NCI-H69 (cell line): ENCODE data around the gene SMYD4.
A peak's percentile ranks its signal among the peaks of the same experiment; 100 is the strongest.
"Not testable (repeated sequence)": the region's sequence is repeated elsewhere in the genome, so short reads cannot be mapped to it uniquely, and the experiment has no call there.

Experiments
- DNase-seq: peaks from one replicate; lab custom pipeline; 2025; lab: John Stamatoyannopoulos, UW

The SMYD4 gene

DNA sequence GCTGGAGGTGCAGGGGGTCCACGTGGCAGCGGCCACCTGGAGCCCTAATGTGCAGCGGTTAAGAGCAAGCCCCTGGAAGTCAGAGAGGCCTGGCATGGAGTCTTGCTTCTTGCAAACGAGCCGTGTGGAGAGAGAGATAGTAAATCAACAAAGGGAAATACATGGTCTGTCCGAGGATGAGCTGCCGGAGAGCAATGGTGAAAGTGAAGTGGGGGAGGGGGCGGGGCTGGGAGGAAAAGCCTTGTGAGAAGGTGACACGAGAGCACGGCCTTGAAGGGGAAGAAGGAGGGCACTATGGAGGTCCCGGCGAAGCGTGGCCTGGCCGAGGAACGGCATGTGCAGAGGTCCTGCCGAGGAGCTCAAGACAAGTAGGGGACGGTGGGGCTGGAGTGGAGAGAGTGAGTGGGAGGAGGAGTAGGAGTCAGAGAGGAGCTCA lies 73.9 kb downstream of the SMYD4 start:
- peak; percentile 54 for DNase-seq

DNA sequence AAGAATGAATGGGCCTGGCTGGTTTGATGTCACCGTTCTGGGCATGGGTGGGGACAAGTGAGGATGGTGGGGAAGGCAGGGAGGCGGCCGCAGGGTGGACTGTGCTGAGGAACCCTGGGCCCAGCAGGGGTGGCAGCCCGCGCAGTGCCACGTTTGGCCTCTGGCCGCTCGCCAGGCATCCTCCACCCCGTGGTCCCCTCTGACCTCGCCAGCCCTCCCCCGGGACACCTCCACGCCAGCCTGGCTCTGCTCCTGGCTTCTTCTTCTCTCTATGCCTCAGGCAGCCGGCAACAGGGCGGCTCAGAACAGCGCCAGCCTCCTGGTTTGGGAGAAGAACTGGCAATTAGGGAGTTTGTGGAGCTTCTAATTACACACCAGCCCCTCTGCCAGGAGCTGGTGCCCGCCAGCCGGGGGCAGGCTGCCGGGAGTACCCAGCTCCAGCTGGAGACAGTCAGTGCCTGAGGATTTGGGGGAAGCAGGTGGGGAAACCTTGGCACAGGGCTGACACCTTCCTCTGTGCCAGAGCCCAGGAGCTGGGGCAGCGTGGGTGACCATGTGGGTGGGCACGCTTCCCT lies 74.4 kb downstream of the SMYD4 start:
- DNase-seq = peak; percentile 87

DNA sequence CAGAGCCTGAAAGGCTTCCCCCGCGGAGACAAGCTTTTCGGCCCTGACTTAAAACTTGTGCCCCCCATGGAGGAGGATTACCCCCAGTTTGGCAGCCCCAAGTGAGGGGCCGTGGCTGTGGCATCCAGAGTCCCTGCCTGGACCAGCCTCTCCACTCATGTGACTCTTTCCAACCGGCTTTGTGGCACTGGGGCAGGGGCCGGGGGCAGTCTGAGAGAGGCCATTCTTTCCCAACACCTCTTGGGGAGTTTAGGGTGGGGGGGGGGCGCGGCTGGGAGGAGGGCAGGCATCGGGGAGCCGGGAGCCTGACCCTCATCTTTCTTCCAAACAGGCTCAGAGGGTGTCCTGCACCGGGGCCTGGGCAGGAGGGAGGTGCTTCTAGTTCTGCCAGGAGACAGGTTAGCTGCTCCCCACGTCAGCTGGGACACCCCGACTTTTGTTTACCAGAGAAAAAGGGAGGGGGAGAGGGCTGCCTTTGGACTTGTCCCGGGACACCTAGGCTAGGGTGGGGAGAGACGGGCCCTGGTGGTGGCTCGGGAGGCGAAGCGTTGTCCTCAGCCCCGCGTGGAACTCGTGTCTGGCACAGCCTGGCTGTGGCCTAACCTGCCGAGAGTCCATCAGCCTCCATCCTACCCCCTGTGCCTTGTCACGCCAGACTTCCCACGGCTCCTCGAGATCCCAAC lies 75.1 kb downstream of the SMYD4 start:
- DNase-seq = no peak

- DNase-seq = no peak
Measured at GRCh38 chr17:1753767-1754429, 75.8 kb downstream of the SMYD4 start.

GRCh38 chr17:1752425-1753262 lies 77.1 kb downstream of the SMYD4 start:
- peak; percentile 75 for DNase-seq

DNA sequence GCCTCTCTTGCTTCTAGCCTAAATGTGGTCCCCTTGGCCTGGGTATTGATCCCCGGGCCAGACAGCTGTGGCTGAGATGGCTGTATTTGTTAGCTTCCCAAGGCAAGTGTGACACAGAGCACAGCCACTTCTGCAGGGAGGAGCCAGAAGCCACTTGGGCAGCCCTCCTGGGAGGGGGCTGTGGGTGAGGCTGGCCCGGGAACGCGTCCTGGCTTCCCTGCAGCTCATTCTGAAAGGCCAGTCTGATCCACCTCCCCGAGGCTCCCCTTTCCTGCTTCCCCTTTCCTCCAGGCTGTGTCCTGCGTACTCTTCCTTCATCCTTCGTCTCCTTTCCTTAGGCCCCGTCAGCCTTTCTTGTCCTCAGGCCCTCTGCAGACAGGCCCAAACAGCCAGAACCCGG lies 79.1 kb downstream of the SMYD4 start:
- no peak for DNase-seq

GRCh38 chr17:1746975-1747543 lies 82.6 kb downstream of the SMYD4 start:
- DNase-seq = no peak

DNA sequence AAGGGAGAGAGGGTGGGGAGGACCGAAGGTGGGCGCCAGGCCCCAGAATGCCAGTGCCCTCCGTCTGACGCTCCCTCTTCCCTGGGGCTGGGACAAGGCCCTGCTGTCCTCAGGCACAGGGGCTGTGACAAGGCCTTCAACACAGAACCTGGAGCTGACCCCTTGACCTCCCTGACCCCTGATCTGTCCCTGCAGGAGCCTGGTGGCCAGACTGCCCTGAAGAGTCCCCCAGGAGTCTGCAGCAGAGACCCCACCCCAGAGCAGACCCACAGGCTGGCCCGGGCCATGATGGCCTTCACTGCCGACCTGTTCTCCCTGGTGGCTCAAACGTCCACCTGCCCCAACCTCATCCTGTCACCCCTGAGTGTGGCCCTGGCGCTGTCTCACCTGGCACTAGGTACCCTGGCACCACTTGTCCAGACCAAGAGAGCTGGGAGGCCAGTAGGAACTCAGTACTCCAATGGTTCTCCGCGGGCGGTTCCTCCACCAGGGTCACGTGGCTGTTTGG lies 84.1 kb downstream of the SMYD4 start:
- no peak for DNase-seq

- no peak for DNase-seq
Measured at GRCh38 chr17:1744551-1745512, 84.9 kb downstream of the SMYD4 start.

- DNase-seq = no peak
Measured at GRCh38 chr17:1743088-1743439, 86.6 kb downstream of the SMYD4 start.

- no peak for DNase-seq
Measured at GRCh38 chr17:1742371-1743087, 87.2 kb downstream of the SMYD4 start, which contains the start of gene SERPINF2. TSS of gene SERPINF2 (plus strand) at chr17:1742871. CDS start at chr17:1744996, 2,125 bp downstream.

DNA sequence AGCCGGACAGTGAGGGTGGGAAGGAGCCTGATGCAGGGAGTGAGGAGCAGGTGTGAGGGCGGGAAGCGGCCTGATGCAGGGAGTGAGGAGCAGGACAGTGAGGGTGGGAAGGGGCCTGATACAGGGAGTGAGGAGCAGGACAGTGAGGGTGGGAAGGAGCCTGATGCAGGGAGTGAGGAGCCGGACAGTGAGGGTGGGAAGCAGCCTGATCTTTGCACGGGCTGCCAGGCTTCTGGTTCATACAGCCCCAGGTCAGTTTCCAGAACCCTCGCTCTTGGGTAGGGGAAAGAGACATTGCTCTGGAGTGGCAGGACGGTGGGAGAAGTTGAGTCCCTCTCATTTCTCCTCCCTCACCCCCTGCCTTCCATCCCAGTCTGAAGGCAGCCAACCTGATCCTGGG lies 87.8 kb downstream of the SMYD4 start:
- DNase-seq = not testable (repeated sequence)

GRCh38 chr17:1737531-1738291 lies 92.0 kb downstream of the SMYD4 start:
- no peak for DNase-seq

GRCh38 chr17:1736348-1737281 lies 93.1 kb downstream of the SMYD4 start:
- DNase-seq = peak; percentile 28

DNA sequence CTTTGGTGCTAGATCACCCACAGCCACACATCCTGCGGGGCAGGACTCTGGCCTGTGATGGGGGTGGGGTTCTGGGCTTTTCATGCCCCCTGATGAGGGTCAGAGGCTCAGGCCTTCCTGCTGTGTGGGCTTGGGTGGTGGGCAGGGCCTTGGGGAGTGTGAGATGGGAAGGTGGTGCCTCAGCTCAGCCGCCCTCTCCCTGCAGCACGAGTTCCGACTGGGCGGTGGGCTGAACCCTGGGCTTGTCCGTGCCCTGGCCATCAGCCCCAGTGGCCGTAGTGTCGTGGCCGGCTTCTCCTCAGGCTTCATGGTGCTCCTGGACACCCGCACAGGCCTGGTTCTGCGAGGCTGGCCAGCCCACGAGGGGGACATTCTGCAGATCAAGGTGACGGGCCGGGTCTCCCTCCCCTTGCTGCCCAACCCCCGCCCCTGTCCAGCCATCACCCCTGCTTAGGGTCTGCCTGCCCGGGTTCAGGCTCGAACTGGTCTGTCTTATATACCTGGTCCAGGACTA lies 93.8 kb downstream of the SMYD4 start:
- no peak for DNase-seq

- DNase-seq = no peak
Measured at GRCh38 chr17:1735418-1735817, 94.3 kb downstream of the SMYD4 start.

DNA sequence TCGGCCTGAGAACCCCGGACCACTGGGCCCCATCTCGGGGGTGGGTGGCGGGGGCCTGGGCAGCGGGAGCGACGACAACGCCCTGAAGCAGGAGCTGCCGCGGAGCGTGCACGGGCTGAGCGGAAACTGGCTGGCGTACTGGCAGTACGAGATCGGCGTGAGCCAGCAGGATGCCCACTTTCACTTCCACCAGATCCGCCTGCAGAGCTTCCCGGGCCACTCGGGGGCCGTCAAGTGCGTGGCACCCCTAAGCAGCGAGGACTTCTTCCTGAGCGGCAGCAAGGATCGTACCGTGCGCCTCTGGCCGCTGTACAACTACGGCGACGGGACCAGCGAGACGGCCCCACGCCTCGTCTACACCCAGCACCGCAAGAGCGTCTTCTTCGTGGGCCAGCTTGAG lies 95.9 kb downstream of the SMYD4 start:
- DNase-seq = no peak

- DNase-seq = no peak
Measured at GRCh38 chr17:1732833-1733321, 96.8 kb downstream of the SMYD4 start.
